HG02642 (cell line): ENCODE measurements around the gene TRPV2.
A peak's percentile ranks its signal among the peaks of the same experiment; 100 is the strongest.
"Not testable (repeated sequence)": the region's sequence is repeated elsewhere in the genome, so short reads cannot be mapped to it uniquely, and the experiment has no call there.

Source experiments
- ATAC-seq: cut with Tn5 transposase; IDR thresholded peaks from one replicate; pipeline ENCODE4 v1.9.1; 2021; ENCODE audit warnings: mild to moderate bottlenecking; ENCODE audit not compliant: unreplicated experiment, poor library complexity

TRPV2 gene

DNA sequence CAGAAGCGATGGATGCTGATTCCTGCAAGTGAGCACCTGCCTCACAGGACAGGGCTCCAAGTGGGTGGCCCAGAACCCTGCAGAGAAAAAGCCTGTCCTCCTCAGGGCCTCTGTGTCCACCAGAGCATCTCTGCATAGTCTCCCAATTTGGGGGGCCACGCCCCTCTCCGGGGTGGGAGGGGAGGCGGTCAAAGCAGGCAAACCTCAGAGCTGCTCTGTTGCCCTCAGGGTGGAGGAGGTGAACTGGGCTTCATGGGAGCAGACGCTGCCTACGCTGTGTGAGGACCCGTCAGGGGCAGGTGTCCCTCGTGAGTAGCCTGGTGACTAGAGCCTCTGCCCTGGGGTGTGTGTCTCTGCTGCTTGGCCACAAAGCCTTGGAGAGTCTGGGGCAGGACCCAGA lies 19.3 kb downstream of the TRPV2 start:
- no peak for ATAC-seq

DNA sequence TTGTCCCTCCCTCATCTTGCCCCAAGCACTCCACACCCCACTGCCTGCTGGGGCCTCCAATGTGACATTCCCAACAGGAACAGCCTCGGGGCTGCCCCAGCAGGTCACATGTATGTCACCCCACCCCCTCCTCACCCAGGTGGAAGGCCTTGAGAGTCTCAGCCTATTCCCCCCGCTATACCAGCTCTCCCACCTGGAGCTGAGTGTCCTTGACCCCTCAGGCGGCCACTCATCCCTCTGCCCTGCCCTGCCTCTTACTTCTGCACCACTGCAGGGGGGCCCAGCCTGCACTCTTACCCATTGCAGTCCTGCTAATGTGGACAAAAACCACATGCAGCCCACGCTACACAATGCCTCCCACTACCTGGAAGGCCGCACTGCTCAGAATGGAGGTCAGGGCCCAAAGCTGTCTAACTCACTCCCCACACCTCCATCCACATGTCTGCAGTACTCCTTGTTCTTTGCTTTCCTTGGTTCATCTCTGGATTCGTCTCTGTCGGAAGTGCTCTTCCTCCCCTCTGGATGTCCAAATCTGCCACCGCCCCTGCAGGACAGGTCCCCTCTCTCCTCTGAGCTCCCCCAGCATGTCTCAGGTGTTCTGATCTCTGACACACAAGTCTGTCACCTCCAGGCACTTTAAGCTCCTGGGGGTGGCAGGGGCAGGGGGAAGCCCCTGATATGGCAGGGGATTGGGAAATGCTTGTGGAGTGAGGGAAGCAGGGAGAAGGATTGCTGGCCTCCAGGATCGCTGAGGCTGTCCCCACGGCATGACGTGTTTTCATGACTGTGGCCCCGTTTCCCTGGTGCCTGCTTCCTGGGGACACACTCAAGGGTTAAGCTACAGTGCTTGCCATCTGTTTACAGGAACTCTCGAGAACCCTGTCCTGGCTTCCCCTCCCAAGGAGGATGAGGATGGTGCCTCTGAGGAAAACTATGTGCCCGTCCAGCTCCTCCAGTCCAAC lies 20.8 kb downstream of the TRPV2 start:
- no peak for ATAC-seq

DNA sequence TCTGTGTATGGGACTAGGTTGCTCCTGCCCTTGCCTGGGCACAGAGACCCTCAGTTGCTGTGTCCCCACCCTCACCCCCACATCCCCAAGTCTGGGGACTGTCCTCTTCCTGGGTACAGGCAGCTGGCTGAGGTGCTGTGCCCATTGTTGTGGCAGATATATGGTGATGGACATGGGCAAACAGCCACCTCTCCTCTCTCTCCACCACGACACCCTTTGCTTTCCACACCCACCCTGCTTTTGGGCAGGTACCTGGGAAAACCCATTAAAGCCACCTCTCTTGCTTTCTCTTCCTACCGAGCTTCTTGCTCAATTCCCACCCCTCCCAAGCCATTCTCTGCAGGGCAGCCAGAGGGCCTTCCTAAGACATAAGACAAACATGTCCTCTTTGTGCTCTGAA lies 21.7 kb downstream of the TRPV2 start:
- ATAC-seq: no peak

DNA sequence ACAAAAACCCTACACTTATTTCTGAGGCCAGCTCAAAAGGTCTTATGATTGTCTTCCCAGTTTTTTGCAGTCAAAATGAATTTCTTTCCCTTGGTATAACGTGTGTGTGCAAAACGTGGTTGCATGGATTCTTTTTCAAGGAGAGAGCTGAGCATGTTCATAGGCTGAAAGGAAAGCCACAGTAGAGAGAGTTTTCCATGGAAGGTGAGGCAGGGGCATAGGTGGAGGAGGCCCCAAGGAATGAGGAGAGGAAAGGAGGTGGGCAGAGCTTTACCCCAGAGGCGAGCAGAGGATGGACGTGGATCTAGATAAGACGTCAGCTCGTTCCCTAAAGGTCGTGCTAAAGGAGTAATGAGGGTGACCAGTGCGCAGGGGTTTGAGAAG lies 22.8 kb downstream of the TRPV2 start:
- no peak for ATAC-seq

DNA sequence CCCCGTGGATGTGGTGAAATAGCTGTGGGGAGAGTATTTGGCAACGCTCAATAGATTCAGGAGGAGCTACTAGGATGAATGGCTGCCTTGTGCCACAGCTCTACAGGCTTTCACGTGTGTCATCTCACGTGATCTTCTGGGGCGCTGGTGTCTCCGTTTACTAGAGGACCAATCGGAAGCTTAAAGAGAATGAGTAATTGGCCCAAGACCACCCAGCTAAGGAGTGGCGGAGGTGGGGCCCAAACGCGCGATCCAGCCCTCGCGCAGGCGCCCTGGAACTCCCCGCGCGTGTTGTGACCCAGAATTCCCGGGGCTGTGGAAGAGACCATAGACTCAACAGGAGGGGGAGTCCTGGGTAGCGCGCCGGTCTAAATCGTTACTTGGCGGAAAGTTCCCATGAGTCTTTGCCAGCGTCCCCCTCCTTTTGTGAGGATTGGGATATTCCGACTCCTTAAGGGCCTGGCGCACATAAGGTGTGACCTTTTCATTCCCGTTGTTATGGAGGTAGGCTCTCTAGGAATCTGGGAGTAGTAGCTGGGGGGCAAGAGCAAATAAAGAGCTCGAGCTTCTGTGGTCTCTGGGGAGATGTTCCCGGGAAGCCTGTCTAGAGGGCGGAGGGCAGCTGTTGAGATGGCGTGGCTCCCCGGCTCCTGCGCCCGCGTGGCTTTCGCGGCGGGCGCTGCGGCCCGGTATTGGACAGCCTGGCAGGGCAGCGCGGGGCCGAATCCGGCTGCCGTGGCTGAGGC lies 23.4 kb downstream of the TRPV2 start:
- ATAC-seq: peak; percentile 83

DNA sequence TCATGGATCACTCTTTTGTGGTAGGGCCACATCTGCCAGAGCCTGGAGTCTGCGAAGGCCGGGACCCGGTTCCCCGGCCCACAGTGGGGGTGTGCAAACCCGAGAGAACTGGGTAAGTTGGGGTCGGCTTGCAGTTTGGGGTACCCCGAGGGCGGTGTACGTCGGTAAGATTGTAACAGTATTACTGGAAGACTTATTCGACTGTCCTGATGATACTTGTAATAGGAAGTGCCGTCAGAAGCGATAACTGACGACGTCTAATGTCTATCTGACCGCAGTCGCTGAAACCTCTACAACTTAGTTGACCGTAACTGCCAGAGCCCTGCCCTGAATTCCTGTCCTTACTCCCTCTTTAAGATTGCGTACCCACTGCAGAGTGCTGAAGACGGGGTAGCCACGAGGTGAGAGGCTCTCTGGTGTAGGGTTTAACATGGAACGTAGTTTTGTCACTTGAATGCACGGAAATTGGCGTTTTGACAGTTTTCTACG lies 24.0 kb downstream of the TRPV2 start:
- ATAC-seq: no peak

DNA sequence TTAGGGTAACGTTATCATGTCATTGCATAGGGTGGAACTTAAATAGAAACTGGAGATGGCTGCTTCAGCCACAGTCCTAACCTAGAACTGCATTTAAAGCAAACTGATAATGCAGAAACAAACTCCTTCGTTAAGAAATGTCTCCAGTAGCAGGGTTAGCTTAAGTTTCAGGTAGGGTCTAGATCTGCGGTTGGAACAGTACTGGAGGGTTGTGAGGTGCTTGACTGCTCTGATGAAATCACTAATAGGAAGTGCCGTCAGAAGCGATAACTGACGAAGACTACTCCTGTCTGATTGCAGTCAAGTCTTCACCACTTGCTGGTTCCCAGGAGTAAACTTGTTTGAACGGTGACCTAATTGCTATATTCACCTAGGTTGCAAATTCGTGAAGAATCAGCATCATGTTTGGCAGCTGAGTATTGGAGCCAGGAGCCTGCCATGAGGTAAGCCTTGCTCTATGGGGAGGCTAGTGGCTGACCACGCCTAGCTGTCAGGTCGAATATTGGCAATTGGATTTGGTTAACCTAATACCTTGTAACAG lies 24.5 kb downstream of the TRPV2 start:
- no peak for ATAC-seq

DNA sequence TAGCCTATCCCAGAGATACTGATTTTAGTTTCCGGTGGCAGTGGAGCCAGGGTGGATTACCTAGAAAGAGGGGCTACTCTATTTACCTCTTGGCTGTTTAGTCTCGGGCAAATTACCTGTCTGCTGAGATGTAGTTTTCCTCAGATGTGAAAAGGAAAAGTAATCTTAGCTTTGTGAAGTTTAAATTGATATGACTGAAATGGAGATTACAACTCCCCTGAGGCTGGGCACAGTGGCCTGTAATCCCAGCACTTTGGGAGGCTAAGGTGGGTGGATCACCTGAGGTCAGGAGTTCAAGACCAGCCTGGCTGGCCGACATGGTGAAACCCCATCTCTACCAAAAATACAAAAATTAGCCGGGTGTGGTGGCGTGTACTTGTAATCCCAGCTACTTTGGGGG lies 25.0 kb downstream of the TRPV2 start:
- ATAC-seq: not testable (repeated sequence)

DNA sequence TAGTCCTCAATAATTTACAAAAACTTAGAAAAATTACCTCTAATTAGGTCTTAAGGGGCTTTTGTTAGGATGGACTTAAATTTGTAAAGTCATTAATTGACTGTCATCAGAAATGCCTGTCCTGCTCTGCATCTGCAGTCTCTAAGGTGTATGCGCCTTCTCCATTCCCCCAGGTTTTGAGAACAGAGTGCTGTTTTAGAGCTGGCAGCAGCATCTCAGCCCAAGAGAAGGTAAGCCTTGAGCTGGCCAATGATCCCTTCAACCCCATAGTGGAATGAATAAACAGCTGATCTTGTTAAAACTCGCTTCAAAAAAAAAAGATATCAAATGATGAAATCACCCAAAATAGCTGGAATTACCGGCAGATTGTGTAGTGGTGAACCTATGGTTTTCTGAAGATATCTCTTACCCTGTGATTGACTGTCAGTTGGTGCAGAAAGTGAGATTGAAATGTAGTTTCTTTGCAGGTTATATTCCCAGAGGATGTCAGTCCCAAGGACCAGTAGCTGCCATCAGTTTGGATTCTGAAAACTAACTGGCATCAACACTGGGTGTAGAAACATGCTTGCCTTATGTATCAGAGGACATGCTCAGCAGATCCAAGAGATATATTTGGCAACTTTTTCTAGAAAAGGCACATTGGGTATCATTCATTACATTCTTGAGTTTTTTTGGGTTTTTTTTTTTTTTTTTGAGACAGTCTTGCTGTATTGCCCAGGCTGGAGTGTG lies 25.7 kb downstream of the TRPV2 start:
- no peak for ATAC-seq

DNA sequence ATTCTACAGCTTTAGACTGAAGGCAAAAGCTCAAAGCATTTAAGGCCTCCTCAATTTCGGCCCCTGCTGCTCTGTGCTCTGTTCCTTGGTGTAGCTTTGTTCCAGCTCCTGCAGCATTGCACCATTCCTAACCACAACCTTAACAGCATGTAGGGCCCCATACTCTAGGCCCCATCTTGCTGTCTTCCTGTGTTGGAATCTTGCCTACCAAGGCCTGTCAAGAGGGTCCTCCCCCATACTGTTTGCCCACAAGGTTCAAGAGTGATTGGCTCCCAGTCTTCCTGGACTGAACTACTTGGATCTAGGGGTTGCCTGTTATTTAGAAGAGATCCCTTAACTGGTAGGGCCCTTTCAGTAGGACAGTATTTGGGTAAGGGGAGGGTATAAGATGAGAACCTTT lies 26.8 kb downstream of the TRPV2 start:
- ATAC-seq: no peak

DNA sequence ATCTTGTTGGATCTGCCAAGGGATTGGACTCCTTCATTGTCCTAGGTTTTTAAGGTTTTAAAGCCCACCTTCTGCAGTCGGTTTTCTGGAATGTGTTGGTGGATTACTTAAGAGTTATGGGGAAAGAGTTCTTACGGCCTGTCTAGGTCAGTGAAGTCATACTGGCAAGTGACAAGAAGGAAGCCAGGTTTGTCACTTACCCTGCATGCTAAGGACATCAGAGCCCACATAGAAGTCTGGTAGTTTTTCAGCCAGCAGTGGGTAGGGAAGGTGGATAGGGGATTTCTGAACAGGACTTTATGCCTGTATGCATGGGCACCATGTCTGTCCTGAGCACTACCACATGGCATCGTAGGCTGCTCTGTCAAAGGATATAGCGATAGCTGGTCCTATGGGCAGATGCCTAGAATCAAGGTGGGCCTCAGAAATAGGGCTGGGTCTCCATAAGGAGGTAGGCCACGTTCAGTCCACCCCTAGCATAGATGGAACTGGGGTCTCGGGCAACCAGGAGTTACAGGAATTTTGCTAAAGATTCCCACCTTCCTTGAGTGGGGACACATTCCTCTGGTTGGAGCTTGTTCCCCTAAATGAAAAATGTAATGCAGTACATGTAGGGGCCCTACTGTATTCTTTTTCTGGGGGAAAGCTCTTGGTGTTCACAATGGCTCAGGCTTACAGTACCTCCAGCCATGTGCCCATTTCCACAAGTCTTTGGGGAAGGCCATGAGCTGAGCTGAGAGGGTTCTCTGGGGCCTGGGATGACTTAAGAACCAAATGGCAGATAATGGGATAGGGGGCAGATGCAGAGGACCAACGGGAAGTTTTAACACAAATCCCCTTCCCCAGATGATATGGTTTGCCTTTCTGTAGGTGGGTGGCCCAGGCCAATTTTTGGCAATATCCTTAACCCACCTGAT lies 27.5 kb downstream of the TRPV2 start:
- no peak for ATAC-seq

DNA sequence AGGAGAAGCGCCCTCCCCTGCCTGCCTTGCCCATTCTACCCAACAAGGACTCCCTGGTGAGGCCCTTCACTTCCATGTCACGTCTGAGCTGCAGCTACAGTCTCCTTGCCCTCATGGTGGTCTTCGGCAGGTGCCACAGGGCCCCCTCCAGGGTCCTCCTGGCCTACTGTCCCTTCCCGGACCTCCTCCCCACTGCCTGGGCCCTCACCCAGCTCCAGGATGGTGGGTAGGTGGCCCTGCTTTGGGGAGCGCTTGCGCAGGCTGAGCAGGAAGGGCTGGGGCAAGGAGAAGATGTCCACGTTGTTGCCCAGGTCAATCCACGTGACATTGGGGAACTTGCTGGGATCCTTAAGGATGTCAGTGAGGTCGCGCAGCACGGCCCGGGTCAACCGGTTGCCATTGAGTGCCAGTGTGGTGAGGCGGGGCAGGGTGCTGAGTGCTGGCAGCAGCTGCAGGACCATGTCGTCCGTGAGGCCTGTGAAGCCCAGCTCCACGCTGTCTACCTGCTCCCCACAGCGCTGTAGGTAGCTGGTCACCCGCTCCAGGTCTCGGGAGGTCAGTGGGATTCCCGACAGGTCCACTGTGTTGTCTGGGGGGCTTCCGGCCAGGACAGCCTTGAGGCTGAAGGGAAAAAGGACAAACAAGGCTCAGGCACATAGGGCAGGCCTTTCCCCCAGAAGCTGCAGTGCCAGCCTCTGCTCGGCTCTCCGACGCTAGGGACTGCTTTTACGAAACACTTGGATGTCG lies 28.3 kb downstream of the TRPV2 start:
- no peak for ATAC-seq

DNA sequence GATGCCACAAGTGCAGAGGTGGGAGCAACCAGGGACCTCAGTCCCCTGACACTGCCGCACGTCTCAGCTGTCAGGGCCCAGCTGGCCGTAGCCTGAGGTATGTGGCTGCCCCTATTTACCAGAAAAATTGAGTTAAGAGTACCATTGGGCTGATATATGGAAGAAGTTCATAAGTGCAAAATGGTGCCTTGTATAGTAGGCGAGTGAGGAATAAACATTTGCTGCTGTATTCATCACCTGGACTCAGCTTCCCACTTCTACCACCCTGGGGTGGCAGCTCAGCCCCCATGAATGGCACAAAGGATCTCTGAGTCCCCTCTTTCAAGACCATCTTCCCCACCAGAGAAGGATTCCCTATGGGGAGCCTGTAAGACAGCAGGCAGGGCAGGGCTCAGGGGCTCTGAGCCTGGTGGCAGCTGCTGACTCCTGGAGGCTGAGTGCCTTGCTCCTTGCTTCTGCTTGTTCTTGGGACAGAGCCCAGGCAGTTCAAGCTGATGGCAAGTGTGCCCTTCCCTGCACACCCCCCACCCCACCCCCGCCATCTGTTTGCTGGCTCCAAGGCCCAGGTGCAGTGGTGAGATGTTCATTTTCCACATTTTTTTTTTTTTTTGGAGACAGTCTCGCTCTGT lies 29.0 kb downstream of the TRPV2 start:
- no peak for ATAC-seq

DNA sequence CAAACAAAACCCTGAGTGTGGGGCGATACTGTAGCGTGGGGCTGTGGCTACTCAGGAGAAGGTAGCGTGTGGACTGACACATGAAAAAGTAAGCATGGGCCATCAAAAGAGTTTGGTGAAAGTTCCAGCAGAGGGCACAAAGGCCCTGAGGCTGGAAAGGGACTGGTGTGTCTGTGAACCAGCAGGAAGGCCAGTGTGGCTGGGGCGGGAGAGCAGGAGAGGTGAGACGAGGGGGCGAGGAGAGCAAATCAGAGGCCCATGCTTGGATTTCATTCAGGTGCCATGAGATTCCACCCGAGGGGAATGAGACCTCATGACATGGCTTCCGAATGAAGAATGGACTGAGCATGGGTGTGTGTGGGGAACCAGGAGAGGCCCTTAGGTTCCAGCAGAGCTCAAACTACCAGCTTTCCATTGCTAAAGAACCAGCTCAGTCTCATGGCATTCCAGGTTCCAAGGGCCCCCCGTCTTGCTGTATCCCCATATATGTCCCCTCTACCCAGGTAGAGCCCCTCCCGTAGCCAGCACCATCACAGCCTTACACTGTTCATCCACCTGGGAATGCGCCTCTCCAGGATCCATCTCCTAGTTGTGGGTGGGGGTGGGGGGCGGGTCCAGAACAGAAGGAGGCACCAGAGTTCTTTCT lies 31.1 kb downstream of the TRPV2 start:
- no peak for ATAC-seq

DNA sequence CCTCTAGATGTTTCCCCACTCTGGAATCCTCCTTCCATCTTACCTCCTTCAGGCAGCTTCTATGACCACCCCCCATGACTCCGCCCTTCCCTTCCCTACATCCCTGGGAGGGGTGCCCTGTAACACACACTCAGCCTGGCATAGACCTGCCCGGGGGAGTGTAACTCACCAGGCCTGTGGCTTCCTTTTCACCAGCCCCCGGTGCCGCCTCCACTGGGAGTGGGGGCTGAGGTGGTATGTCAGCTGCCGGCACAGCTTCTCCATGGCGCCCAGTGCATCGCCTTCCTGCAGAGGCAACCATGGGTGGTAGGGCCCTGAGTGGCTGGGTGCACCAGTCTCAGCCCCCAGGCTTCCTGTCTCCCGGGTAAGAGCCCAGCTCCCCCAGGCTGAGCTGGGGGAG lies 32.3 kb downstream of the TRPV2 start:
- no peak for ATAC-seq

DNA sequence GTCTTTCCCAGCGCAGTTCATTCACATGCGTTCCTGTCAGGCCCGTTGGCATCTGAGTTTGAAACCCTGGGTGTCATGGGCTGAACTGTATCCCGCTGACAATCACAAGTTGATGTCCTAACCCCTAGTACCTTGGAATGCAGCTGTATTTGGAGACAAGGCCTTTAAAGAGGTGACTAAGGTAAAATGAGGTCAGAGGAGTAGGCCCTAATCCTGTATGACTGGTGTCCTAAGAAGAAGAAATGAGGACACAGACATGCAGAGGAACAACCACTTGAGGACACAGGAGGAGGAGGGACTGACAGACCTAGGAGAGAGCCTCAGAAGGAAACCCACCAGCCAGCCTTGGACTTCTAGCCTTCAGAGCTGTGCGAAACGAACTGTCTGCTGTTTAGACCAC lies 33.1 kb downstream of the TRPV2 start:
- ATAC-seq: no peak

DNA sequence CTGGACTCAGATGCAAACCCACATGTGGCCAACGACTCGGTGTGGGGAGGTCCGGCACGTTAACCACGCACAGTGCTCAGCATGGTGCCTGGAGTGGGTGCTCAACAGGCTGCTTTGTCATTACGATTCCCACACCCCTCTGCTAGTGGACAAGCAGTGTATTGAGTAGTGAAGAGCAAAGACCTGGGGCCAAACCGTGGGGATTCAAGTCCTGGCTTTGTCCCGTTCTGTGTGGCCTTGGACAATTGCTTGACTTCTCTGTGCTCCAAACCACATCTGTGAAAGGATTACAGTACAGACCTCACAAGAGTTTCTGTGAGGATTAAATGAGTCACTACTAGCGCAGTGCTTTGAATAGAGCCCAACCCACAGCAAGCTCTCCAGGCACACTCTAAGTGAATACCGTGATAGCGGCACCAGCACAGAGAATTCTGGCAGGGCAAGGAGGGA lies 33.8 kb downstream of the TRPV2 start:
- no peak for ATAC-seq

DNA sequence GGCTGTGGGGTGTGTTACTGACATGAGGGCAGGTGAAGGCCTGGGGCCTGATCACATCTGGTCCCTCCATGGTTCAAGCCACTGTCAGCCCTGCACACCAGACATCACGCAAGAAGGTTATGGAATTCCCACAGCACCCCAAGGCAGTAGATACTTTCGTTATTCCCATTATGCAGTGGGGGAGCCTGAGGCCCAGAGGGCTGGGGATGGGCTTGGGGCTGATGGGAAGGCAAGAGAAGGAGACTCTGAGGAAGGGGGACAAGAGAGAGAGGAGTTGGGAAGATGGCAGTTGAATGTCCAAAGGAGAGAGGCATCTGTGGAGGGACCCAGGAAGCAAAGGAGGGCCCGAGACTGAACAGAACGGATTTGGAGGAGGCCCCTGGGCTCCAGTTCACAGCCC lies 34.7 kb downstream of the TRPV2 start:
- ATAC-seq: no peak
